NK-92 (cell line): ENCODE data around the gene MED8.

Experiments used
- DNase-seq: peaks from one replicate; lab custom pipeline; 2025; ENCODE audit not compliant: unreplicated experiment; lab: John Stamatoyannopoulos, UW

Gene MED8

GRCh38 chr1:43337588-43337987, 52.0 kb downstream of the MED8 start, which contains the start of gene MPL:
MPL (plus strand) TSS chr1:43337818; CDS start chr1:43337849, 31 bp downstream.
- DNase-seq: no peak

- DNase-seq: no peak
These were observed 55.0 kb downstream of the MED8 start for GRCh38 chr1:43334453-43335205.
